GM21717 (cell line): Measurements from ENCODE around the gene ARRB1.
"Not testable (repeated sequence)": the region's sequence is repeated elsewhere in the genome, so short reads cannot be mapped to it uniquely, and the experiment has no call there.

ENCODE experiments used
- ATAC-seq: cut with Tn5 transposase; IDR thresholded peaks from one replicate; pipeline ENCODE4 v1.9.1; 2021; ENCODE audit warnings: mild to moderate bottlenecking, moderate library complexity; ENCODE audit not compliant: unreplicated experiment

Gene ARRB1

GRCh38 chr11:75371949-75372876, 20.8 kb upstream of the ARRB1 start:
- ATAC-seq = no peak

GRCh38 chr11:75369560-75370255, 18.2 kb upstream of the ARRB1 start:
- no peak for ATAC-seq

GRCh38 chr11:75366826-75367225, 15.4 kb upstream of the ARRB1 start:
- ATAC-seq = not testable (repeated sequence)

- no peak for ATAC-seq
These were observed 14.3 kb upstream of the ARRB1 start for GRCh38 chr11:75365711-75366181.

GRCh38 chr11:75362285-75362684, 10.8 kb upstream of the ARRB1 start:
- ATAC-seq = not testable (repeated sequence)

- ATAC-seq = no peak
These were observed 5.2 kb upstream of the ARRB1 start for GRCh38 chr11:75356613-75357012.

- ATAC-seq = no peak
These were observed 3.6 kb upstream of the ARRB1 start for GRCh38 chr11:75355051-75355450.

GRCh38 chr11:75352588-75353206, 1.2 kb upstream of the ARRB1 start:
- ATAC-seq = no peak

GRCh38 chr11:75351791-75352587, 528 bp upstream of the ARRB1 start:
- ATAC-seq = no peak

GRCh38 chr11:75350743-75351540, 519 bp downstream of the ARRB1 start:
- no peak for ATAC-seq

- no peak for ATAC-seq
These were observed 1.2 kb downstream of the ARRB1 start for GRCh38 chr11:75350122-75350742.

GRCh38 chr11:75349521-75350116, 1.8 kb downstream of the ARRB1 start:
- no peak for ATAC-seq

- no peak for ATAC-seq
These were observed 3.5 kb downstream of the ARRB1 start for GRCh38 chr11:75347781-75348566.

GRCh38 chr11:75346912-75347647, 4.4 kb downstream of the ARRB1 start:
- no peak for ATAC-seq

GRCh38 chr11:75346296-75346695, 5.2 kb downstream of the ARRB1 start:
- no peak for ATAC-seq

GRCh38 chr11:75345455-75346160, 5.9 kb downstream of the ARRB1 start:
- no peak for ATAC-seq
